Measurements from ENCODE around the gene LCE4A.

Gene LCE4A

DNA sequence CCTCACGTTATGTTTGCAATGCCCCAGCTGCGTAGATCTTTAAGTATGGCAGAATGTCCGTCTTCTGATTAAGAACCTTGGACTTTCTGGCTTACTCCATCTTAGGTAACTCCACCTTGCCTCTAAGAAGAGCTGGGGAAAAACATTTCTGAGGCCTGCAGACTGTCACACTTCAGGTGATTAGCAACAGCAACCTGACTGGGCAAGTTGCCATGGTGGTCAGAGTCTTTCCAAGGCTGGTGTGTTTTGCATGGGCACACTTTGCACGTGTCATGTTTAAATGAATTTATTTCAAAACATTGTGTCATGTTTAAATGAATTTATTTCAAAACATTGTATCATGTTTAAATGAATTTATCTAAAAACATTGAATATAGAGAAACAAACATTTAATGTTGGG lies 50.7 kb downstream of the LCE4A start:
- Histone ChIP-seq H3K4me3 (no peak overlapping the region), H3K9ac (no peak overlapping the region), H3K27me3 (0 out of 22 replicates have a peak, but pooled peaks cover 0 to 3% (median 0%) of the 10 kb centered on the region in 11 experiments), H3K4me1 (no peaks in the 10 kb centered on the region), H4K20me1 (no peaks in the 10 kb centered on the region), H3K9me3 (replicated peaks in 1 of 11) (no peaks in the 10 kb centered on the region), H3K4me2 (no peak overlapping the region), H3K27ac (no peak overlapping the region), H3K36me3 (no peaks in the 10 kb centered on the region)
- no peak for TF ChIP-seq Cebpa-rat (IDR thresholded peaks at IDR 0.05)
